Measurements from ENCODE around the gene SPATA46. TPM values are rescaled to one million over a fixed set of nuclear protein-coding genes. Genes with fewer than 3 reads are reported as not detected.

The SPATA46 gene
- total and polyA plus RNA-seq, 2 donors from 2014 or later: not detected

- FAIRE-seq: no peak
- peaks cover 0 to 6% (median 0%) of the 10 kb centered on the region in 3 donors for H3K4me1 ChIP-seq (ENCODE audit: control insufficient read depth in 2 of 3, insufficient read depth in 2 of 3, low read depth in 1 of 3, low read length in 3 of 3)
- no peaks in the 10 kb centered on the region for H3K27me3 ChIP-seq (ENCODE audit: control insufficient read depth, insufficient read depth, low read length)
- TF ChIP-seq CTCF (IDR thresholded peaks at IDR 0.05; ENCODE audit: borderline replicate concordance, extremely low read depth, insufficient read depth): no peak
- DNase-seq: no peak
- H3K36me3 ChIP-seq (ENCODE audit: control insufficient read depth in 2 of 3, insufficient read depth in 3 of 3, low read length in 3 of 3): no peaks in the 10 kb centered on the region
- no peak overlapping the region for H3K27ac ChIP-seq (ENCODE audit: low read depth in 2 of 2, low read length in 2 of 2)
- H3K9ac ChIP-seq (ENCODE audit: low read length in 3 of 3): no peak overlapping the region
- no peak overlapping the region for H3K4me3 ChIP-seq (ENCODE audit: low read length in 3 of 3)
- intact Hi-C loops (cut with DNase I): no loop called here
- H3K9me3 ChIP-seq (ENCODE audit: control insufficient read depth in 2 of 3, insufficient read depth in 1 of 3, low read length in 3 of 3): no peaks in the 10 kb centered on the region
Observed at GRCh38 chr1:162390396-162391185, 13.9 kb upstream of the SPATA46 start.

DNA sequence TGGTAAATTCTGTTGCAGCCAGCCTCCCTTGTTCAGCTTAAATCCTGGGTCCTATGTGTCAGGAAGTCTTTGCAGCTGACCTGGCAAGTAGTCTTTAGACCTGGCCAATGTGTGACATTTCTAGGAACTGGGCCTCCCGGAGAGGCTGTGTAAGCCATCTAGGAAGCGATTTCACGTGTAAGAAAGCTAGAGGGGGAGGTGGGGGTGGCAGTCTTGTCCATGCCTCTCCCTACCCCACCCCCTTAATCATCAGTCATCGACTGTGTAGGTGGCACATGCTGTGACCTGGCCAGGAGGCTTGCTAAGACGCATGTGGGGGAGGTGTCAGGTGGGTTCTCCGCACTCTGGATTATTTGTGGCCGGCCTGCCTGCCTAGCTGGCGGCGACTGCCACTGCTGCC is 13.3 kb upstream of the SPATA46 start:
- no peaks in the 10 kb centered on the region for H3K36me3 ChIP-seq (ENCODE audit: control insufficient read depth in 2 of 3, insufficient read depth in 3 of 3, low read length in 3 of 3)
- TF ChIP-seq CTCF (IDR thresholded peaks at IDR 0.05; ENCODE audit: borderline replicate concordance, extremely low read depth, insufficient read depth): no peak
- H3K9me3 ChIP-seq (ENCODE audit: control insufficient read depth in 2 of 3, insufficient read depth in 1 of 3, low read length in 3 of 3): no peaks in the 10 kb centered on the region
- intact Hi-C loops (cut with DNase I): no loop called here
- no peak overlapping the region for H3K27ac ChIP-seq (ENCODE audit: low read depth in 2 of 2, low read length in 2 of 2)
- no peaks in the 10 kb centered on the region for H3K27me3 ChIP-seq (ENCODE audit: control insufficient read depth, insufficient read depth, low read length)
- no peak overlapping the region for H3K4me3 ChIP-seq (ENCODE audit: low read length in 3 of 3)
- FAIRE-seq (no peak), DNase-seq (peak in 2 of 5 donors; percentile 22 to 41)
- peaks cover 0 to 6% (median 0%) of the 10 kb centered on the region in 3 donors for H3K4me1 ChIP-seq (ENCODE audit: control insufficient read depth in 2 of 3, insufficient read depth in 2 of 3, low read depth in 1 of 3, low read length in 3 of 3)
- H3K9ac ChIP-seq (ENCODE audit: low read length in 3 of 3): no peak overlapping the region

- no peak overlapping the region for H3K9ac ChIP-seq (ENCODE audit: low read length in 3 of 3)
- H3K36me3 ChIP-seq (ENCODE audit: control insufficient read depth in 2 of 3, insufficient read depth in 3 of 3, low read length in 3 of 3): no peaks in the 10 kb centered on the region
- TF ChIP-seq CTCF (IDR thresholded peaks at IDR 0.05; ENCODE audit: borderline replicate concordance, extremely low read depth, insufficient read depth): no peak
- DNase-seq (no peak), FAIRE-seq (no peak)
- no peaks in the 10 kb centered on the region for H3K27me3 ChIP-seq (ENCODE audit: control insufficient read depth, insufficient read depth, low read length)
- H3K4me3 ChIP-seq (ENCODE audit: low read length in 3 of 3): no peak overlapping the region
- H3K27ac ChIP-seq (ENCODE audit: low read depth in 2 of 2, low read length in 2 of 2): no peak overlapping the region
- intact Hi-C loops (cut with DNase I): no loop called here
- no peaks in the 10 kb centered on the region for H3K9me3 ChIP-seq (ENCODE audit: control insufficient read depth in 2 of 3, insufficient read depth in 1 of 3, low read length in 3 of 3)
- peaks cover 0 to 6% (median 0%) of the 10 kb centered on the region in 3 donors for H3K4me1 ChIP-seq (ENCODE audit: control insufficient read depth in 2 of 3, insufficient read depth in 2 of 3, low read depth in 1 of 3, low read length in 3 of 3)
Observed at GRCh38 chr1:162389021-162389818, 12.6 kb upstream of the SPATA46 start.
